Natural killer cell (primary cell): ENCODE data around the gene UBE2M. TPM values are rescaled to one million over a fixed set of nuclear protein-coding genes. Genes with fewer than 3 reads are reported as not detected.

Source experiments
- ATAC-seq, 3 donors: fragments of 150-1000 bp in 2 of 3; fragments of 200-7000 bp in 1 of 3; cut with Tn5 transposase; 1 replicate in 1 of 3; 2 replicates in 2 of 3; pipeline ENCODE4 v1.10.0; 2021; ENCODE audit warnings: mild to moderate bottlenecking in 2 of 3, moderate library complexity in 2 of 3
- DNase-seq, 2 donors: peaks; one replicate each; pipeline versions ENCODE4 v3.0.0 to v3.0.0-alpha.2; 2013 to 2021; ENCODE audit warnings: mixed read lengths in 1 of 2
- H3K27ac ChIP-seq: one replicate; pipeline ENCODE4 v1.5.1; 2013; ENCODE audit warnings: mild to moderate bottlenecking, low read length
- H3K27me3 ChIP-seq: one replicate; pipeline ENCODE4 v1.6.1; 2013; ENCODE audit warnings: low read length; ENCODE audit not compliant: control insufficient read depth, insufficient read depth
- H3K36me3 ChIP-seq: one replicate; pipeline ENCODE4 v1.6.1; 2013; ENCODE audit warnings: low read length; ENCODE audit not compliant: control insufficient read depth, insufficient read depth
- H3K4me1 ChIP-seq: one replicate; pipeline ENCODE4 v1.6.1; 2013; ENCODE audit warnings: low read length; ENCODE audit not compliant: control insufficient read depth, insufficient read depth
- H3K4me3 ChIP-seq: one replicate; pipeline ENCODE4 v1.5.1; 2013; ENCODE audit warnings: low read length
- H3K9me3 ChIP-seq: one replicate; pipeline ENCODE4 v1.6.1; 2013; ENCODE audit warnings: low read length; ENCODE audit not compliant: control insufficient read depth, insufficient read depth
- H3K27ac Mint-ChIP-seq, 2 donors: one replicate each; pipeline ENCODE4 v1.8.0; 2022; ENCODE audit warnings: mild to moderate bottlenecking in 2 of 2, mixed read lengths in 2 of 2, moderate library complexity in 1 of 2
- H3K27me3 Mint-ChIP-seq, 2 donors: one replicate each; pipeline ENCODE4 v1.8.0; 2022; ENCODE audit warnings: low read depth in 2 of 2, mixed read lengths in 2 of 2
- H3K36me3 Mint-ChIP-seq: one replicate; pipeline ENCODE4 v1.8.0; 2022; ENCODE audit warnings: mixed read lengths
- H3K4me1 Mint-ChIP-seq, 2 donors: one replicate each; pipeline ENCODE4 v1.8.0; 2022; ENCODE audit warnings: mixed read lengths in 2 of 2
- H3K4me3 Mint-ChIP-seq: one replicate; pipeline ENCODE4 v1.8.0; 2022; ENCODE audit warnings: mild to moderate bottlenecking, moderate library complexity, mixed read lengths
- H3K9me3 Mint-ChIP-seq, 2 donors: one replicate each; pipeline ENCODE4 v1.8.0; 2022; ENCODE audit warnings: mixed read lengths in 2 of 2
- WGBS: methylation state at CpG from one replicate; pipeline ENCODE4 v1.1.7; 2013; ENCODE audit warnings: missing lambda C conversion rate; ENCODE audit not compliant: insufficient coverage; 5-methylcytosine and 5-hydroxymethylcytosine counted together
- intact Hi-C: fragments of 100-400 bp; cut with micrococcal nuclease; formaldehyde crosslinking; loops from one replicate; pipeline ENCODE4 v1.14.2; 2022
- total RNA-seq, 4 donors: library from RNA; stranded (reverse); fragments of 120-200 nt in 1 of 4; gene quantifications; one replicate each; pipeline versions ENCODE4 v1.2.3 to v1.2.4, GENCODE V29; 2013 to 2022
- TF ChIP-seq, protein P1 (sequence below): fragments of 200-600 bp; IDR thresholded peaks from one replicate; pipeline ENCODE4 v1.8.0; 2022; ENCODE audit warnings: antibody characterized with exemption

The UBE2M gene
- total RNA-seq, 3 donors from 2014 or later (not counting 1 experiment from before 2014, with no cell fraction given) = 71.0 to 89.5 (median 81.9) TPM

DNA sequence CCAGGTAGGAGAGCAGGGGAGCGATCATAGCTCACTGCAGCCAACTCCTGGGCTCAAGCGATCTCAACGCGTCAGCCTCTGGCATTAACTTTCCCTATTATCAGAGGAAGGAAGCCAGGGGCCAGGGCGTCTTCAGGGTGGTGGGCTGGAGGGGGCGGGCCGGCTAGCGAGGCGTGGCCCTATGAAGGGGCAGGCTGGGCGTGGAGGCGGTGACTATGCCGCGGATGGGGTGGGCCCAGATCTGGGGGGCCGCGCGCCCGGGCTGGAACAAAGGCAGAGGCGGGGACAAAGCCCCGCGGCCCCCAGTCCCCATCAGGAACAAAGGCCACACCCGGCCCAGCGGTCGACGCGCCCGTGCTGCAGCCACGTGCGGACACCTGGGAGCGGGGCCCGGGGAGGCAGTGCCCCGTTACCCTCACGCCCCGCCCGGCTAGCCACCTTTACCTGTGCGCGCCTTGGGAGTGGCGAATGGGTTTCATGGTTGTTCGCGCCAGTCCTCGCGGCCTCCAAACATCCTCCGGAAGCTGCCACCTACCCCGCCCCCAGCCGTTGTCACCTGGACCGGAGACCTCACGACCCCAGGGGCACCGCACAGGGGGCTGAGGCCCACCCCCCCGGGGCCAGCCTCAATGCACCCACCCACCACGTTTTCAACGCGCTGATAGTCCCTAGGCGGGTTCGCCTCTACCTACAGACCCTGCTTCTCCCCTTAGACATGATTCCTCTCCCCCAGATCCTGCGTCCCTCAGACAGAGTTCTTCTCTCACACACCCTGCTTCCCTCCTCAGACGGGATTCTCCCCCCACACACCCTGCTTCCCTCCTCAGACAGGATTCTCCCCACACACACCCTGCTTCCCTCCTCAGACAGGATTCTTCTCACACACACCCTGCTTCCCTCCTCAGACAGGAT, 19.9 kb downstream of the UBE2M start:
- WGBS = 1% methylated on average over 55 of the region's 55 CpGs
- intact Hi-C loops = no loop called here
- no peaks in the 10 kb centered on the region for H3K9me3 Mint-ChIP-seq
- Histone ChIP-seq H3K9me3 (no peaks in the 10 kb centered on the region), H3K4me3 (peak overlapping the region; percentile 9), H3K4me1 (peaks cover 18% of the 10 kb centered on the region), H3K27me3 (peaks cover 9% of the 10 kb centered on the region), H3K27ac (no peak overlapping the region), H3K36me3 (no peaks in the 10 kb centered on the region)
- peak in 2 of 3 donors; percentile 46 to 48 for ATAC-seq
- H3K4me3 Mint-ChIP-seq = peak overlapping the region; percentile 59
- no peaks in the 10 kb centered on the region for H3K36me3 Mint-ChIP-seq
- H3K27ac Mint-ChIP-seq = peak overlapping the region in 1 of 2 donors; percentile 68
- peaks cover under 1 to 15% of the 10 kb centered on the region in 2 donors for H3K27me3 Mint-ChIP-seq
- peak in 1 of 2 donors; percentile 56 for DNase-seq
- H3K4me1 Mint-ChIP-seq = peaks cover 2 to 14% of the 10 kb centered on the region in 2 donors
- TF ChIP-seq, protein P1, sequence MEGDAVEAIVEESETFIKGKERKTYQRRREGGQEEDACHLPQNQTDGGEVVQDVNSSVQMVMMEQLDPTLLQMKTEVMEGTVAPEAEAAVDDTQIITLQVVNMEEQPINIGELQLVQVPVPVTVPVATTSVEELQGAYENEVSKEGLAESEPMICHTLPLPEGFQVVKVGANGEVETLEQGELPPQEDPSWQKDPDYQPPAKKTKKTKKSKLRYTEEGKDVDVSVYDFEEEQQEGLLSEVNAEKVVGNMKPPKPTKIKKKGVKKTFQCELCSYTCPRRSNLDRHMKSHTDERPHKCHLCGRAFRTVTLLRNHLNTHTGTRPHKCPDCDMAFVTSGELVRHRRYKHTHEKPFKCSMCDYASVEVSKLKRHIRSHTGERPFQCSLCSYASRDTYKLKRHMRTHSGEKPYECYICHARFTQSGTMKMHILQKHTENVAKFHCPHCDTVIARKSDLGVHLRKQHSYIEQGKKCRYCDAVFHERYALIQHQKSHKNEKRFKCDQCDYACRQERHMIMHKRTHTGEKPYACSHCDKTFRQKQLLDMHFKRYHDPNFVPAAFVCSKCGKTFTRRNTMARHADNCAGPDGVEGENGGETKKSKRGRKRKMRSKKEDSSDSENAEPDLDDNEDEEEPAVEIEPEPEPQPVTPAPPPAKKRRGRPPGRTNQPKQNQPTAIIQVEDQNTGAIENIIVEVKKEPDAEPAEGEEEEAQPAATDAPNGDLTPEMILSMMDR = no peak

DNA sequence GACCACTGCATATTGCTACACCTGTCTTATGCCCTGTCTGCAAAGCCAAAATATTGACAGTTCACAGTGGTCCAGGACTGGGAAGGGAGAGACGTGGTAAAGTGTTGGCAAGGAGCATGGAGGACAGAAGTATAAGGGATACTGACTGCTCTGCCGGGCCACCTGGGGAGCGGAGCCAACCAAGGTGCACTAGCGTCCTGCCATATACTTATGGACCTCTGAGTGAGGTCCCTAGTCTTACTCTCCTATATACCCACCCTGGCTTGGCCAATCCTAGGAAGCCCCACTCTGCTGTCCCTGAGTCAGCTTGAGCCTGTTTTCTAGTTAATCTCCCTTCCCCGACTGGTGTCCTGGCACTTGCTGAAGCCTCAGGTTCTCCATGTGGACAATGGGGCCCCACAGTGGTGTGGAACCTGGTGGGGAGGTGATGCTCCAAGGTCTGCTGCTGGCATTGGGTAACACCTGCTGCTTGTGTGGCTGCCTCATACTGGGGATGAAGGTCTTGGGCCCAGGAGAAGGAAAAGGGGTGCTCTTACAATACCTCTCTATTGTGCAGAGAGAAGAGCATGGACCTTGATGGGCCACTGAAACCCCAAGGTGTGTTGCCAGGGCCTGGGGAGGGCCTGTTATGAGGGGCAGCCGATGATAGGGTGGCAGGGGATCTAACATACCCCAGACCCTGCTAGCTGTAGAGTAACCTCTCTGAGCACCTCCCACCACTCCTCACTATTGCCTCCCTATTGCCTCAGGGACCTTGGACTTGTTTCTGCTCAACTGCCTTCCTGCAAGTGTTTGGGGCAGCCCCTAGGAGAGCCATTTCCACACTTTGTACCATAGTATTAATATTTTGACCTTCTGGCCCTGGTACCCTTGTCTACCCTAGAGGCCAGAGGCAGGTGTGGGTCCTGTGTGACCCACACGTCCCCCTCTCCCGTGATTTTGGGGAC, 21.3 kb downstream of the UBE2M start:
- H3K4me3 ChIP-seq = no peak overlapping the region
- H3K36me3 Mint-ChIP-seq = no peaks in the 10 kb centered on the region
- H3K4me3 Mint-ChIP-seq = no peak overlapping the region
- H3K27ac ChIP-seq = no peak overlapping the region
- H3K4me1 Mint-ChIP-seq = peaks cover 0 to 11% of the 10 kb centered on the region in 2 donors
- intact Hi-C loops = no loop called here
- no peak for ATAC-seq
- TF ChIP-seq, protein P1 = no peak
- H3K27ac Mint-ChIP-seq = no peak overlapping the region
- H3K27me3 ChIP-seq = peaks cover 9% of the 10 kb centered on the region
- no peak for DNase-seq
- peaks cover 14% of the 10 kb centered on the region for H3K4me1 ChIP-seq
- no peaks in the 10 kb centered on the region for H3K36me3 ChIP-seq
- H3K9me3 Mint-ChIP-seq = no peaks in the 10 kb centered on the region
- H3K9me3 ChIP-seq = no peaks in the 10 kb centered on the region
- WGBS = 93% methylated on average over 8 of the region's 8 CpGs
- H3K27me3 Mint-ChIP-seq = peaks cover 0 to 13% of the 10 kb centered on the region in 2 donors

GRCh38 chr19:58535857-58536256, 22.6 kb downstream of the UBE2M start:
- no peaks in the 10 kb centered on the region for H3K9me3 Mint-ChIP-seq
- no peaks in the 10 kb centered on the region for H3K36me3 Mint-ChIP-seq
- peaks cover 0 to 11% of the 10 kb centered on the region in 2 donors for H3K4me1 Mint-ChIP-seq
- Histone ChIP-seq H3K27me3 (peaks cover 9% of the 10 kb centered on the region), H3K9me3 (no peaks in the 10 kb centered on the region), H3K27ac (no peak overlapping the region), H3K36me3 (no peaks in the 10 kb centered on the region), H3K4me3 (no peak overlapping the region), H3K4me1 (peaks cover 14% of the 10 kb centered on the region)
- intact Hi-C loops = no loop called here
- H3K27me3 Mint-ChIP-seq = peaks cover 0 to 13% of the 10 kb centered on the region in 2 donors
- WGBS = 100% methylated on average over 2 of the region's 3 CpGs
- DNase-seq (no peak), ATAC-seq (no peak)
- H3K4me3 Mint-ChIP-seq = no peak overlapping the region
- no peak overlapping the region for H3K27ac Mint-ChIP-seq
- TF ChIP-seq, protein P1 = no peak
